ENCODE measurements around the gene NETO2. TPM values are rescaled to one million over a fixed set of nuclear protein-coding genes. Genes with fewer than 3 reads are reported as not detected.

Gene NETO2
- total and polyA plus RNA-seq, 10 of the 15 experiments (the other 5 are each of a cell fraction or from before 2014, with no cell fraction given), result 8.5 to 53.1 (median 27.0) TPM

Other genes with a start within 250 kb of the NETO2 start
- gene DNAJA2, start 170.3 kb downstream of the NETO2 start, total RNA-seq (2014; rRNA removed), result 58.6 and 74.7 TPM in 2 replicates
- 74.5 and 75.6 TPM in 2 replicates for gene DNAJA2, start 170.3 kb downstream of the NETO2 start, total RNA-seq (2014; rRNA removed; fragmentation: Illumina TruSeq; extraction: Trizol)
- 71.8 and 74.1 TPM in 2 replicates for gene DNAJA2, start 170.3 kb downstream of the NETO2 start, total RNA-seq (2021)
- 26.2 and 37.4 TPM in 2 replicates for gene DNAJA2, start 170.3 kb downstream of the NETO2 start, polyA plus RNA-seq (2011; rRNA removed)
- gene DNAJA2, start 170.3 kb downstream of the NETO2 start, polyA plus RNA-seq (2014; fragmentation: Illumina TruSeq; extraction: Trizol), result 57.7 and 67.2 TPM in 2 replicates
- 10 to 100 TPM; 40.4 to 43.5 TPM for gene DNAJA2, start 170.3 kb downstream of the NETO2 start, polyA plus RNA-seq (2014; fragmentation: Nextera tagmentation; extraction: Ambion mirVana)
- 33.6 and 33.8 TPM in 2 replicates for gene DNAJA2, start 170.3 kb downstream of the NETO2 start, polyA plus RNA-seq (2014; rRNA removed)
- gene DNAJA2, start 170.3 kb downstream of the NETO2 start, polyA plus RNA-seq (2016; fragmentation: Nextera tagmentation; extraction: Ambion mirVana), result 10 to 100 TPM; 94.4 to 96.4 TPM

Measured in GM12878 (cell line).